ENCODE data around the gene MINDY4. TPM values are rescaled to one million over a fixed set of nuclear protein-coding genes. Genes with fewer than 3 reads are reported as not detected.

MINDY4 gene
- total and polyA plus RNA-seq, 2 of the 8 experiments (the other 6 are each of a cell fraction or from before 2014, with no cell fraction given): 1.3 to 3.6 TPM

DNA sequence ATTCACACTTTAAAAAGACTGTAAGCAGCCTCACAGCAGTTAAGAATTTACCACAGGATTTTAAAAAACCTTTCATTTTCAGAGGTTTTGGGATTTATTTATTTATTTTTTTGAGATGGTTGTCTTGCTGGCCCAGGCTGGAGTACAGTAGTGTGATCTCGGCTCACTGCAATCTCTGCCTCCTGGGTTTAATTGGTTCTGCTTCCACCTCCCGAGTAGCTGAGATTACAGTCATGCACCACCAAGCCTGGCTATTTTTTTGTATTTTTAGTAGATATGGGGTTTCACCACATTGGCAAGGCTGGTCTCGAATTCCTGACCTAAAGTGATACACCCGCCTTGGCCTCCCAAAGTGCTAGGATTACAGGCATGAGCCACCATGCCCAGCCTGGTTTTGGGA is 19.1 kb downstream of the MINDY4 start (continued):
- TF ChIP-seq CTCF (IDR thresholded peaks at IDR 0.05; ENCODE audit: control extremely low read depth in 1 of 3, insufficient read depth in 1 of 3, low read depth in 1 of 3, low read length in 3 of 3) (no peak), YY1 (IDR thresholded peaks at IDR 0.05; ENCODE audit: low read depth, low read length) (no peak), BCL11A (IDR thresholded peaks at IDR 0.05; ENCODE audit: low read depth in 2 of 2, low read length in 2 of 2) (no peak), TEAD4 (IDR thresholded peaks at IDR 0.05; ENCODE audit: low read depth, low read length) (no peak), CTBP2 (IDR thresholded peaks at IDR 0.05; ENCODE audit: borderline replicate concordance, insufficient read depth, insufficient read length, low read length) (no peak), GTF2F1 (IDR thresholded peaks at IDR 0.05; ENCODE audit: borderline replicate concordance, low read depth, low read length) (no peak)

All from H1 (cell line).